COLO829 (cell line): Measurements from ENCODE around the gene PAMR1.
"Not testable (repeated sequence)": the region's sequence is repeated elsewhere in the genome, so short reads cannot be mapped to it uniquely, and the experiment has no call there.

Experiments
- DNase-seq: peaks from one replicate; pipeline ENCODE4 v3.0.0; 2012; ENCODE audit warnings: low spot score

The PAMR1 gene

DNA sequence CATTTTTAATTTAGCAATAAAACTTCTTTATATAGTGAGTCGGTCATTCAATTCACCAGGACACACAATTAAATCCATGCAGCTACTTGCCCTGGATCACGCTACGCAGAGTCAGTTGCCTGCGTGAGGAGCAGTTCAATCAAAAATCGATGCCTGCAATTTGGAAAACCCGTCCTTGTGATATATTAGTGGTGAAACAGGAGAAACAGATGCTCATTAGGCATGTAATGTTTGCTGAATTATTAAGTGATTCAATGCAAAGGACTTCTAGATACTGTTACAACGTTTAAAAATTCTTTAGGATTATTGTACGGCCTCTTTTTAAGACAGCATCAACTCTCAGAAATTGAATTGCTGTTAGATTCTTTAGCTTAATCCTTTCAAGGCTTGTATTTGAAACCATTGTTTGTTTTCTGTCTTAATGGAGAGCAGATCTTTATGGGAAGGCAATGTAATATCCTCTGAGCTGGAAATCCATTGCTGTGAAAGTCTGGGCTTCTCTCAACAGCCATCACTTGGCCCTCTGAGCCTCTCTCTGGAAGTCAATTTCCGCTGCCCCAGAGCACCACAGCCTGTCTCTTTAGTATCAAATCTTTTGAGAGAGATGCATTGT lies 20.1 kb upstream of the PAMR1 start:
- no peak for DNase-seq

DNA sequence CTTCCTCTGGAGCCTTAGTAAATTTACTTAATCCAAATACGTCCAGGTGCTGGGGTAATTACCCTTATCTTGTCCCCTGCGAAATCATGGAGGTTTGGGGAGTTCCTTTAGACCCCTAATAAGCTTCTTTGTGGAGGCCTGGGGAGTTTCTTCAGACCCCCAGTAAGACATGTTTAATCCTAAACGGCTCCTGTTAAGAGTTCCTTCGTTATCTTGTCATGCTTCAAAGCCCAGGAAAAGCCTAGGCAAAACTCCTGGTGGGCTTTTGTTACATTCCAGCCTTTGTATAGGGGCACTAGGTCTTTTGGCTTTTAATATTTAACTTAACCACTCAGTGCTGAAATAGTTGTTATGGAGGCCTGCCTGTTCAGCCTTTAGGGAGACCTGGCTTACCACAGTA lies 18.1 kb upstream of the PAMR1 start:
- DNase-seq: no peak

DNA sequence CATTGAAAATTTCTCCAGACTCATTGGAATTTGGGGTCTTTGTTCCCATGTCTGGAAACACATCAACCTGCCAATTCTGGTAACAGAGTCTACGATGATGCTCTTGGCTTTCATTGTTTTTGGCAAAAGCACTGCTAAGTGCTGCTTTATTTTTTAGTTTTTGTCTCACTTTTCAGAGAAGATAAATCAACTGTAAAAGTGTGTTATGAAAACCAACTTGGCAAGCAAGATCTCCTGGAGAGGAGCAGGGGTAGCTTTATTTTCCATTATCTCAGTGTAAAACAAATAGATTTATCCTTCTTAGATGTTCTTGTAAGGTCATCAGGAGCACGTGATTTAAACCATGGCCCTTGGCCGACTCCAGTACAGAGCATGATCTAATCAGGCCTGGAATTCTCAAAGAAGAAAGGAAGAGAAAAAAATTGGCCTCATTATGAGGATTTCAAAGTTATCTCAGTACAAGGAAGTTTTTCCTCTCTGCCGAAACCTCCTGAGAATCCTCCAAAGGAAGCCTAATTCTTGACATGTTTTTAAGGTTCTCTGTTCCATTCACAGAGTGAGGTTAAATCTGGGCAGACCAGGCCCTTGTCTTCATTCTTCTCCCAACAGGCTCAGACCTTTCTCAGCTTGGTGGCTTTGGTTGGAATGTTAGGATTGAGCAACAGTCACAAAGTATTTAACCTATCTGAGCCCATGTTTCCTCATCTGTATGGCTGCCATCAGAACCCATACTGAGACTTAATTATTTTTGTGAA lies 16.4 kb upstream of the PAMR1 start:
- DNase-seq: peak; percentile 27

DNA sequence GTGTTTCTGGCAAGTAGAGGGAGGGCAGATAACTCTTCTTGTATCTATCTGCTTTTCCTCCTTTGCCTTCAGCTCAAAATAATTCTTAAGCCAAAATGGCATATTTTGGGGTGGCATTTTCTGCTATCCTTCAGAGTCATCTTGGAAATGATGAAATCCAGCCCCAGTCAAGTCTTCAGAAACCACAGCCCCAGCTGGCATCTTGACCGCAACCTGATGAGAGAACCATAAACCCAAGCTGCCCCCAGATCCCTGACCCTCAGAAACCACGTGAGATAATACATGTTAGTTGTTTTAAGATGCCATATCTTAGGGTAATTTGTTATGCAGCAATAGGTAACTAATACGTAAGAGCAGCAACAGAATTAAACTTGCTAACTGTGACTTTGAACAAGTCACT lies 15.1 kb upstream of the PAMR1 start:
- DNase-seq: no peak

- no peak for DNase-seq
Observed at GRCh38 chr11:35539781-35540281, 14.4 kb upstream of the PAMR1 start.

DNA sequence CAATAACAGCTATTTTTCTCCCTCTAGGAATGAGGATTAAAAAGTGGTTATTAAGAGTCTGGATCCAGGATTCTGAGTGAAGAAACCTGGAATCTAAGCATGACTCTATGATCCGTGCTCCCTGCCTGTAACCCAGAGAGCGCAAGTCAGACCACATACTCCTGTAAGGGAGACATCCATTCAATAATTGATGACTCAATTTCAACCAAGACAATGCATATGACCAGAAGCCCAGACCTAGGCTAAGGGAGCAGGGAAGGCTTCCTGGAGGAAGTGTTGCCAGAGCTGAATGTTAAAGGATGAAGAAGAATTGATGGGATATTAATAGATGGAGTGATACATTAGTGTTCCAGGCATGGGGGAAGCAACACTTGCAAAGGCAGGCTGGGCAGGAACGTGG lies 13.8 kb upstream of the PAMR1 start:
- DNase-seq: peak; percentile 32

DNA sequence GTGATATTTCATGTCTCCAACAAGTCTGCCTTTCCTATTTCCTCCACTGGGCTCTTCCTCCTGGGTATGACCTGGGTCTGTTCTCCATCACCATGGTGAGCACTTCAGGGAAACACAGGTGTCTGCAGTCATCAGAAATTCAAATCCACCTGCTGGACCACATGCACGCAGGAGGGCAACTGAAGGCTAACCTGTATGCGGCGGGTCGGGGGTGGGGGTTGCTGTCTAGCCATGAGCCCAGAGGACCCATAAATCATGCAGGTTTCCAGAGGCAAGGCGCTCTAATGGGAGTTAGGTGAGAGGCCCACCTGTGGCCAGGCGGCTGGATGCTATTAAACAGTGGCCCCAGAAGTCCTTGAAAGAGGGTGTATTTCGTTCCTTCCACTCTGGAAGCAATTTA lies 11.1 kb upstream of the PAMR1 start:
- DNase-seq: no peak

DNA sequence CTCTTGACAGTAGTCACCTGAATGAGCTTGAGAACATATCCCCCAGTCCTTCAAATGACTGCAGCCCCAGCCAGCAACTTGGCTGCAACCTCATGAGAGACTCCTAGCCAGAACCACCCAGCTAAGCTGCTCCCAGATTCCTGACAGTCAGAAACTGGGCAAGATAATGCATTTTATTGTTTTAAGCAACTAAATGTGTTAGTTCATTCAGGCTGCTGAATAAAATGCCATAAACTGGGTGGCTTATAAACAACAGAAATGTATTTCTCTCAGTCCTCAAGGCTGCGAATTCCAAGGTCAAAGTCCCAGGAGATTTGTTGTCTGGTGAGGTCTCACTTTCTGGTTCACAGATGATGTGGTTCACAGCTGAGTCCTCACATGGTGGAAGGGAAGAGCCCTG lies 5.8 kb upstream of the PAMR1 start:
- no peak for DNase-seq

- no peak for DNase-seq
Observed at GRCh38 chr11:35529971-35530495, 4.6 kb upstream of the PAMR1 start.

DNA sequence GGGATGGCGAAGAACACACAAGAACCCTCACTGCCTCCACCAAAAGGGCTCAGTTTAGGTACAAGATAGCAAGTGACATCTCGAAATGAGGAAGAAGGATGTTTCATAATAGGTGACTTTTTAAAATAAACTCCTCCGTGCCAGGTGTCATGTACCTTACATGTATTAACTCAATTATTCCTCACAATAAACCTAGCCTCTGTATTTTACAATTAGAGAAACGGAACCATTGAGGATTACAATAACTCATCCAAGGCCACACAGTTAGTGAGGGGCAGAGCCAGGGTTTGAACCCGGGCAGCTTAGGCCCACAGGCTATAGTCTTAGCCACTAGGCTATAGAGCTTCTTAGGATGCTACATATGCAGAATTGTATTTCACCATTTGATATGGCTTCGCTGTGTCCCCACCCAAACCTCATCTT lies 965 bp upstream of the PAMR1 start:
- no peak for DNase-seq

DNA sequence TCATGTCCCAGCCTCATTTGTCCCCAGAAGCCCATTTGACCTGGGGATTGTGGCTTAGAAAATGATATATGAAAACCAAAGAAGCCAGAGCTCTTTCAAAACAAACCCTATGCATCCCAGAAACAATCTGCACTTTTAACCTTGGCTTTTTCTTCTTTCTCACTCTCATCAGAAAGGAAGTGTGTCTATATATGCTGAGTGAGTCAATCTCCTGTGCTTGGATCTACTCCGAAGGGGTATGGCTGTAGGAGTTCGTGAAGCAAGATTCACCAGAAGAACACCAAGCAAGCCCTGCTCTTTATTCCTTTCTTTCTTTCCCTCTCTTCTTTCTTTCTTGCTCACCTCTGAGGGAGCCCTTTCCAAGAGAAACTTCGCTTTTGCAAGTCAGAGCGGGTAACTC lies 636 bp downstream of the PAMR1 start:
- no peak for DNase-seq

DNA sequence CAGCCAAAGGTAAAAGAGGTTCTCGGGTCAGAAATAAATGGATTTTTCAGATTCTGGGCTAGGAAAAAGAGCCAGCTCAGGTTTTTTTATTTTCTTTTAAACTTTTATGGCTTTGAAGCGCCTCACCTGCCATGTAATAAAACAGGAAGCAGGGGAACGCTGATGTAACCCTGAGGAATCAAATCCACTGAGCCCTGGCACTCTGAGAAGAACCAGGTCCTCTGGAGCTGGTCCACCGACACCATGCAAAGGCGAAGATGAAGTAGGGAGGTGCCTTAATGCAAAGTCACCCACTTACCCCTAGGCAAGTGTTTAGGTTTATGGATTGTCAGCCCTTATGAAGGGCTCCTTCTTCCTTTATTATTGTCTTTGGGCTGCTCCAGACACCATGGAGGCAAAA lies 1.6 kb downstream of the PAMR1 start:
- no peak for DNase-seq

DNA sequence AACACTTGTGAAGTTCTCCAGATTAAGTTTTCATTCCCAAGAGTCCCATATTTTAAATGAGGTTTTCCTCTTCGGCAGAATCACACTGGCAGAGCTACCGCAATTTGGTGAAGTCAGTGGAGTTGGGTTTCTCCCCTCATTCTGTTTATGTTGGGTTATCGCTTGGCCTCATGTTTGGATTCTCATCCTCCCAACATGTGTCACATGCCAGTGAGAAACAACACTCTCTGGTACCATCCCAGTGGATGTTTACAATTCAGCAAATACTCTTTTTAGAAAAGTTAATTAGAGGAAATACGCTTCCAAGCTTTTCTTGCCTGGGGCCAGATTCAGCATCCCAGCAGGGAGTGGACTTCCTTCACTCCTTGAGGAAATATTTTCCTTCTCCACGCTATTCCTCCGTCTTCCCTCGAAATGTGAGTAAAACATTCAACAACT lies 2.1 kb downstream of the PAMR1 start:
- no peak for DNase-seq

DNA sequence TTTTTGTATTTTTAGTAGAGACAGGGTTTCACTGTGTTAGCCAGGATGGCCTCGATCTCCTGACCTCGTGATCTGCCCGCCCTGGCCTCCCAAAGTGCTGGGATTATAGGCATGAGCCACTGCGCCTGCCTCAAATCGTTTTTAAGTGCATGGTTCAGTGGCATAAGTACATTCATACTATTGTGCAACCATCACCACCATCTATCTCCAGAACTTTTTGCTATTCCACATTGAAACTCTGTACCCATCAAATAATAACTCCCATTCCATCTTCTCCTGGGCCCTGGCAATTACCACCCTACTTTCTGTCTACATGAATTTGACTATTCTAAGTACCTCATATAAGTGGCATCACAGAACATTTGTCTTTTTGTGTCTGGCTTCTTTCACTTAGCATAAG lies 3.3 kb downstream of the PAMR1 start:
- DNase-seq: not testable (repeated sequence)

DNA sequence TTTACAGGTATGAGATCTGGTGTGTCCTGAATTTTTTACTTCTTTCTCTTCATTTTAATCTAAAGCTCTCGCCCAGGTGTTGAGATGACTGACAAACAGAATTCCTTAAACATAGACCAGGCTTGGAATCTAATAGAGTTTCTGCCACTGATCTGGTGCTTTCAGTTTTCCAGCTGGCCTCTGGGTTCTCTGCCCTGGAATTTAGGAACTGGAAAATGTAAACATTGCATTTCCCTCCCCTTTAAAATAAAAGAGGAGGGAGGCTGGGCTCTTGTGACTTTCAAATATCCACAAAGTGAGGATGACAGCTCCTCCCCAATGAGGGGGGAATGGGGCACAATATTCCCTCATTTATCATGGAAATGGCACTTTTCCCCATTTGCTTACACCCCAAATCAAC lies 5.0 kb downstream of the PAMR1 start:
- no peak for DNase-seq

DNA sequence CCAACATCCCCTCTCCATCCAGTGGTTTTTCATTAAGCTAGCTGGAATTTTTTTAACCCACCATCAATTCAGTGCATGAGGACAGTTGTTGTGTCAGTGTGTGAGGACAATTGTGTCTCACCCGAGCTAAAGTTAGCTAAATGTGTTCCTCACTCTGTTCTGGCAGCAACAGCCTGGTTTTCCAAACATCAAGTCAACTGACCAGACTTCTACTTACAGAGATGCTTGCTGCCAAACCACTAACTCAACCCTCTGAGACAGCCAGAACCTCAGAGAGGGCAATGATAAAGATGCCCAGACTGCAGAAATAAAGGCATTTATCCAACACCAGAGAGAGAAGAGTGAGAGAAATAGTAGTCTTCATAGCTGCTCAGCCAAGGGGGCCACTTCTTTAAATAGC lies 6.7 kb downstream of the PAMR1 start:
- no peak for DNase-seq

GRCh38 chr11:35517481-35517880 lies 7.9 kb downstream of the PAMR1 start:
- no peak for DNase-seq

- DNase-seq: no peak
Observed at GRCh38 chr11:35516403-35516802, 9.0 kb downstream of the PAMR1 start.

GRCh38 chr11:35515224-35515623 lies 10.2 kb downstream of the PAMR1 start:
- DNase-seq: no peak

DNA sequence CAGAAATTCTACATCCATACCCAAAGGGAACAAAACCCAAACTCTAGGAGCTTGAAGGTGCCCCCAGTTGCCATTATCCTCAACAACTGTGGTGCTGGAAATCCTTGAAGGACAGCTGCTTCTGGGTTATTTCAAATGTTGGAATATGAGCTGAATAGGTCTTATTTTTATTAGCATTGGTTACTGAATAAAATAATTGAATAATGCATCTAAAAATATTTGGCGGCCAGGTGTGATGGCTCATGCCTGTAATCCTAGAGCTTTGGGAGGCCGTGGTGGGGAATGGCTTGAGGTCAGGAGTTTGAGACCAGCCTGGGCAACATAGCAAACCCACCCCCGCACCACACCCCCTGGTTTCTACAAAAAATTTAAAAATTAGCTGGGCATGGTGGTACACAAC lies 10.9 kb downstream of the PAMR1 start:
- DNase-seq: no peak

- peak; percentile 12 for DNase-seq
Observed at GRCh38 chr11:35511666-35512065, 13.8 kb downstream of the PAMR1 start.

DNA sequence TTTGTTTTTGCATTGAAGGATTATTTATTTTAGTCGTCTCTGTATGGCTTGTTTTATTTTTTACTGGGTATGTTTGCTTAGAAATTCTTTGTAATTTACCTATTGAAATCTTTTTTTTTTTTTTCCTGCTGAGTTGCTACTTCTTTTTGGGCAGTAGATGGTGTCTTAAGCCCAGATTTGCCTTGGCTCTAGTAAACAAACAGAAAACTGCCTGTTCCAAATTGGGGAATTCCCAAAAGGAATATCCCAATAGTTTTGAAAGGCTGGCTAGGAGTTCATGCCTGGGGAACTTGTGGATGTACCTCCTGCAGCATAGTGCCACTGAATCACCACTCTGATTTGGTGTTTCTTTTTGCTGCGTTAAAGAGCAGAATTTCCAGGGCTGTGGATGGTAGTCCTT lies 17.7 kb downstream of the PAMR1 start:
- no peak for DNase-seq

GRCh38 chr11:35501776-35502175 lies 23.6 kb downstream of the PAMR1 start:
- no peak for DNase-seq

DNA sequence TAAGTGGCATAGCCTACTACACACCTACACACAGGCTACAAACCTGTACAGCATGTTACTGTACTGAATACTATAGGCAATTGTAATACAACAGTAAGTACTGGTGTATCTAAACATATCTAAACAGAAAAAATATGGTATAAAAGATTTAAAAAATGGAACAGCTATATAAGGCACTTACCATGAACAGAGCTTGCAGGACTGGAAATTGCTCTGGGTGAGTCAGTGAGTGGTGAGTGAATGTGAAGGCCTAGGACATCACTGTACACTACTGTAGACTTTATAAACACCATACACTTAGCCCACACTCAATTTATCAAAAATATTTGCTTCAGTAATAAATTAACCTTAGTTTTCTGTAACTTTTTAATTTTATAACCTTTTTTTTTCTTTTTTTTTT lies 24.7 kb downstream of the PAMR1 start:
- DNase-seq: no peak
